GM21576 (cell line): ENCODE measurements around the gene HMG20A.

ENCODE experiments used
- ATAC-seq: cut with Tn5 transposase; IDR thresholded peaks from one replicate; pipeline ENCODE4 v1.9.1; 2021; ENCODE audit warnings: mild to moderate bottlenecking, moderate library complexity; ENCODE audit not compliant: unreplicated experiment

The HMG20A gene

GRCh38 chr15:77426377-77426776, 5.7 kb downstream of the HMG20A start:
- ATAC-seq, result no peak

DNA sequence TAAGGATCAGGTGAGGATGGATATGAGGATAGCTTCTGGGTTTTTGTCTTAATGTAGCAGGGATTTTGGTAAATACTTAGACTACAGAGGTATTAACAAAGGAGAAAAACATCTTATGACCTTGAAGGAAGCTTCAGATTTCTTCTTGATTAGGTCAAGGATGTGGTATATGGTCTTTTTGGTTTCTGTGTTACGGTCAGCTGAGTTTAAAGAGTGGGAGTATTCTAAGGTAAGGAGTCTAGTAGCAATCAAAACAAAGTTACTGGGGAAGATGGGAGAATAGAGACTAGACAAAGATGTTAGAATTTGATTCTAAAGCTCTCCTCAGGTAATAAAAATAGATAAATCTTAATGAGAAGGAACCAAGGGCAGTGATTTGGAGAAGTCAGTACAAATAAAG, 6.2 kb downstream of the HMG20A start:
- no peak for ATAC-seq

DNA sequence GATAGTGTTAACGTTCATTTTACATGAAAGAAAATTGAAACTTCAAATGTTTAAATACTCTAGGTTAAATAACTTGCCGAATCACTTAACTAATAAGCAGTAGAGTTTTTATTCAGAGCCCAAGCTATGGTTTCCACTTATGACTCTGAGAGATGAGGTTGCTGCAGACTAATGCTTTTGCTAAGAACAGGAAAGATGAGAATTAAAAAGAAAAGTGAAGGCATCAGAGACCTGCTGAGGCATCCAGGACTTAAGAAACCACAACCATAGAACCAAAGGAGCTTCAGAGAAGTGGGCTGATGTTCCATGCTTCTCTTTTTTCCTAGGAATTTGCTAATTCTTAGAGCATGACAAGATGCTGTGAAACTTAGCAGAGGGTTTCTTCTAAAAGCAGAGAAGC, 9.5 kb downstream of the HMG20A start:
- no peak for ATAC-seq

DNA sequence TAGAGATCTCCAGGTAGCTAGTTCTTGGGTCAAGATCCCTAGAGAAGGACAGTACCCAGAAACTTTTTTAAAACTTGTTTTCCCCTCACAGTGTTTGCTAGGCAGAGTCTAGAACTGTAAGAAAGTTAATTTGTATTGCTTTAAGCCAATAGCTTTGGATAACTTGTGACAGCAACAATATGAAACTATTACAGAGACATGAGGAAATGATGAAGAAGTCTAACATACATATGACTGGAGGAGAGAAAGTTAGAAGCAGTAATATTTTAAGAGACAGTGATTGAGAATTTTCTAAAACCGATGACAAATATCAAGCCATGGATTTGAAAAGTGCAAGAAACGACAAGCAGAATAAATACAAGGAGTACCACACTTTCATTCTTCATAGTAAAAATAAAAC, 10.0 kb downstream of the HMG20A start:
- ATAC-seq, result no peak

GRCh38 chr15:77436822-77437221, 16.1 kb downstream of the HMG20A start:
- ATAC-seq, result no peak

DNA sequence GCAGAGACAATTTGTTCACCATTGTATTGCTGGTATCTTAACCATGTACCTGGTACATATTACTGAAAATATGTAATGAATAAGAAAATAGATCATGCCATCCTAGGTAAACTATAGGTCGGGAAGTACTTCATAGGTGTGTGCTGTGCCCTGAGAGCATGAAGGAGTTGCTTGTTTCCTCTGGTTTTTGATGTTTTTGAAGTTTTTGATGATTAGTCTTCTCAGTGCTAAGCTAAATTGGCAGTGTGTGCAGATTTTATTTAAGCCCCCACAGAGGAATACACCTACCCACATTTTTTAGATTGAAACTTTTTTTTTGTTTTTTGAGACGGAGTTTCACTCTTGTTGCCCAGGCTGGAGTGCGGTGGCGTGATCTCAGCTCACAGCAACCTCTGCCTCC, 16.6 kb downstream of the HMG20A start:
- ATAC-seq, result no peak

GRCh38 chr15:77440378-77440999, 19.8 kb downstream of the HMG20A start:
- peak; percentile 82 for ATAC-seq

DNA sequence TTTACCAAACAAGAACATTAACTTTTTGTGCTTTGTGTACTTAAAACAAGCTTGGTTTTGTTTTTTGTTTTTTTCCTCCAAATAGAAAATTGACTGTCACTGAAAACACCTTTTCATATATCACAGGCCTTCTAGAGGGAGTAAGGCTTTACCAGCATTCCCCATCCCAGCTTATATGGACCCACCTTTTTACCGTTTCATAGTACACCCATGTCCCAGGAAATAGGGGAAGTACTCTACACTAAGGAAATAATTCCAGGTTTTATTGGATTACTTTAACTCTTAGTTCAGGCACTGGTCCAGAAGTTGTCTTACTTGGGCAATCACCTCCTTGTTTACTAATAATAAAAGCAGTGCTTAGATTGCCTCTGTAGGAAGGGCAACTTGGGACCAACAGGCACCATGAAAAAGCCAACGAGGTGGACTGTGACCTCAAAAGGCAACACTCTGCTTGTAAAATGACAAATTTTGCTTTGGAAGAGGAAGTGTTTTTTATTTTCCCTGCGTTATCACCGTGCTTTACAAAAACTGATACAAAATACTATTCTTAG, 26.2 kb downstream of the HMG20A start:
- ATAC-seq, result no peak

DNA sequence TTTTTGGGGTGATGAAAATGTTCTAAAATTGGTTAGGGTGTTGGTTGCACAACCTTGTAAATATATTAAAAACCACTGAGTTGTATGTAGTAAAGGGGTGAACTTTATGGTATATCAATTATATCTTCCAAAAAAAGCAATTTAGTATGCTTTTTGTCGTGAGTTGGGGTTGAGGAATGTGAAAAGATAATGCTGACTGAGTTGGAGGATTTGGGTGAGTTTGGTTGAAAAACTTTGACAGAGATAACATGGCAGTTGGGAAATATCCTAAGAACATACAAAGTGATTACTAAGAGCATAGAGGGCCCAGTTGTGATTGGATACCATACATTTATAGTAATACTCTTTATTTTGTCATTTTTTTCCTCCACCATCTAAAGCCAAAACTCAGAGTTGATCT, 33.6 kb downstream of the HMG20A start:
- no peak for ATAC-seq

DNA sequence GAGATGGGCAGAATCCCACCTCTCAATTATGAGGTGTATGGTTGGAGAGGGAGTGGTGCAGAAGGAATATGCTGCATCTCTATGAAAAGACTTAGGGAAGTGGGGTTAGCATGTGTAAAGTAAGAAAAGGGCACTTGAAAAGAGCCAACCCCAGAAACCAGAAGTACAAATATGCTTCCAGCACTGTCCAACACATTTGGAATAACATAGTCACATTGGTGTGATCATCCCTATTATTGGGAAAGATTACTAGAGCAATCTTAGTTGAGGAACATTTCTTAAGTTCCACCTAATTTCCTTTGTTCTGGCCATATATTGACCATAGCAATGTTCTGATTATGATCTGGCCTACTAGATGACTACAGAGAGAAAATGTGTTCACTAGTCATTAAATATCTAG, 34.3 kb downstream of the HMG20A start:
- ATAC-seq, result no peak

GRCh38 chr15:77455696-77456321, 35.1 kb downstream of the HMG20A start:
- no peak for ATAC-seq

DNA sequence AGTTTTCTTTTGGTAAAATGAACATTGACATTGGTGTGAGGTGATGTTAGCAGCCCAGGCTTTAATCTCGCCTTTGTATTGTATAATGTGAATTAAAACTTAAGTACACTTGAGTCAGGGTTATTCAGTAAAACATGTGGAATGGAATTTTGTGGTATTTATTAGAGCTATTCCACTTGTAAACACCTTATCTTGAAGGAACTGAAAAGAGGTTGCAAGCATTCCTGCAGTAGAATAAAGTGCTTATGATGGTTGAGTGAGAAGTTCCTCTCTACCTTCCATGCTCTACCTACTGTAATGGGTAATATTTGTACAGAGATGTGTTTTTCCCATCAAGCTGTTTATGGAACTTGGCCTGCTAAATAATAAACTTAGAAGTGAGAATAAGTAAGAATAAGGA, 36.1 kb downstream of the HMG20A start:
- ATAC-seq, result no peak

- ATAC-seq, result no peak
Observed at GRCh38 chr15:77457191-77457904, 36.7 kb downstream of the HMG20A start.

- ATAC-seq, result no peak
Observed at GRCh38 chr15:77457905-77458265, 37.2 kb downstream of the HMG20A start.

DNA sequence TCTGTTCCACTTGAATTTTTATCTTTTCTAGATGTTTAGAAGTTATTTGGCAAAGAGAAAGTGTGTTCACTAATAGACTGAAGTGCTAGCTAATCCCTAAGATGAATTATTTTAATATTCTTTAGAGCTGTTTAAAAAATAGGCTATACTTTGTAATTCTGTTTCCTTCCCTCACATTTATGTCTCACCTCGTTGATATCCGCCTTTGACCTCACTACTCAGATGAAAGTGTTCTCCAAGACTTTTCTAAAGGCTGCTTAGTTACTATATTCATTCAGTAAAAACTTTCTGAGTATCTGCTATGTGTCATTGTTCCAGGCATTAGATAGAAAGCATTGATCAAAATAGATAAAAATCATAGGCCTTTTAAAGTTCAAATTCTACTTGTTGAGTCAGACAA, 38.3 kb downstream of the HMG20A start:
- no peak for ATAC-seq

GRCh38 chr15:77461486-77461885, 40.8 kb downstream of the HMG20A start:
- ATAC-seq, result no peak

GRCh38 chr15:77464129-77464865, 43.6 kb downstream of the HMG20A start:
- no peak for ATAC-seq

- no peak for ATAC-seq
Observed at GRCh38 chr15:77466521-77466920, 45.8 kb downstream of the HMG20A start.

DNA sequence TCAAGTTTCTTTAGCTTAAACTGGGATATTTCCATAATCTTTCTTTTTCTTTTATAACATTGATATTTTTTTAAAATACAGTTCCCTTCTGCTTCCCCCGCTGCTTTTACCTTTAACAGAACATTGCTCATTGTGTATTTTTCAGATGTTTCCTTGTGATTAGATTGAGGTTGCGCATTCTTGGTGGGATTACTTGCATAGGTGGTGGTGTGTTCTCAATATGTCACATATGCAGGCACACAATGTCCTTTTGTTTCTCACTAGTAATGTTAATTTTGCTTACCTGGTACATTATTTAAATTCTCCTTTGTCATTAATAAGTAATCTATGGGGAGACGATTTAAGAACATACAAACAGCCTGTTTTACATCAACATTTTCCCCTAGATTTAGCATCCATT, 48.2 kb downstream of the HMG20A start:
- no peak for ATAC-seq

DNA sequence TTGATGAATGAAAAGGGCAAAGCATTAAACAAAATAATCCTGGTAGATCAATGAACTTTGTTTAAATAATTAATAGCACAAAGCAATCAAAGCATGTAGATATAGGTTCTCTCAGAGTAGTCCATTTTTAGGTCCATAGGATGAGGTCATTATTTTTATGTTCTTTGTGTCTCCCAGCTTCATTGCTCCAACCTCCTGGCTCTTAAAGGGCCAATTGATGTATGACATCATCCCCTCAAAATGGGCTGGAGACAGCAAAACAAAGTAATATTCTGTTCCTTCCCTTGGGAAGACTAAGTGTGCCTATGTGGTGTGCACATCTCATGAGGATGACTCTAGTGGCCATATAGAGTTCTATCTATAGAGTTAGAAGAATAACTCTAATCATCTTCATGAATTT, 49.5 kb downstream of the HMG20A start:
- ATAC-seq, result no peak

- no peak for ATAC-seq
Observed at GRCh38 chr15:77473328-77473727, 52.6 kb downstream of the HMG20A start.
